Endodermal cell (in vitro differentiated cells): ENCODE data around the gene CDH13. TPM values are rescaled to one million over a fixed set of nuclear protein-coding genes. Genes with fewer than 3 reads are reported as not detected.

ENCODE experiments used
- DNase-seq: peaks from one replicate; pipeline ENCODE4 v3.0.0-alpha.2; 2017
- H3K27ac ChIP-seq: 2 replicates; pipeline ENCODE4 v1.5.1; 2013; ENCODE audit warnings: mild to moderate bottlenecking, low read depth, low read length, moderate library complexity
- H3K27me3 ChIP-seq: 2 replicates; pipeline ENCODE4 v1.6.1; 2013; ENCODE audit warnings: mild to moderate bottlenecking, low read length, moderate library complexity; ENCODE audit not compliant: insufficient read depth, control insufficient read depth, poor library complexity, severe bottlenecking
- H3K36me3 ChIP-seq: 2 replicates; pipeline ENCODE4 v1.7.0; 2013; ENCODE audit warnings: mild to moderate bottlenecking, low read length, moderate library complexity; ENCODE audit not compliant: control insufficient read depth, insufficient read depth
- H3K4me1 ChIP-seq: one replicate; pipeline ENCODE4 v1.7.0; 2013; ENCODE audit warnings: low read length; ENCODE audit not compliant: control insufficient read depth, insufficient read depth
- H3K4me3 ChIP-seq: 2 replicates; pipeline ENCODE4 v1.5.1; 2013; ENCODE audit warnings: mild to moderate bottlenecking, low read length, moderate library complexity
- H3K9ac ChIP-seq: 2 replicates; pipeline ENCODE4 v1.6.1; 2013; ENCODE audit warnings: mild to moderate bottlenecking, low read length, moderate library complexity; ENCODE audit not compliant: poor library complexity, severe bottlenecking; ENCODE audit errors: extremely low read depth
- H3K9me3 ChIP-seq: 2 replicates; pipeline ENCODE4 v1.6.1; 2013; ENCODE audit warnings: mild to moderate bottlenecking, low read length, moderate library complexity; ENCODE audit not compliant: control insufficient read depth
- H3K27ac Mint-ChIP-seq: 2 replicates; pipeline ENCODE4 v1.8.0; 2020; ENCODE audit warnings: mixed read lengths
- H3K27me3 Mint-ChIP-seq: 2 replicates; pipeline ENCODE4 v1.8.0; 2021; ENCODE audit warnings: mild to moderate bottlenecking, mixed read lengths; ENCODE audit not compliant: insufficient read depth
- H3K36me3 Mint-ChIP-seq: 2 replicates; pipeline ENCODE4 v1.8.0; 2020; ENCODE audit warnings: low read depth, mixed read lengths
- H3K4me1 Mint-ChIP-seq: 2 replicates; pipeline ENCODE4 v1.8.0; 2020; ENCODE audit warnings: mixed read lengths
- H3K4me3 Mint-ChIP-seq: 2 replicates; pipeline ENCODE4 v1.8.0; 2020; ENCODE audit warnings: mild to moderate bottlenecking, moderate library complexity, mixed read lengths
- H3K9me3 Mint-ChIP-seq: 2 replicates; pipeline ENCODE4 v1.8.0; 2020; ENCODE audit warnings: mild to moderate bottlenecking, mixed read lengths
- CTCF ChIP-seq: fragments of 200-600 bp; sonication (generic); conservative IDR thresholded peaks from 2 replicates; pipeline ENCODE4 v1.5.0; 2021; ENCODE audit warnings: antibody characterized with exemption, mild to moderate bottlenecking
- WGBS, 2 experiments: methylation state at CpG; one replicate each; pipeline versions ENCODE4 v1.1.5 to v1.1.7; 2013; ENCODE audit warnings: missing lambda C conversion rate in 2 of 2, mixed read lengths in 1 of 2; ENCODE audit not compliant: insufficient coverage in 1 of 2, insufficient read length in 1 of 2; 5-methylcytosine and 5-hydroxymethylcytosine counted together
- total RNA-seq, 2 donors: library from RNA; stranded (reverse); fragmentation: NEBNext Ultra II Directional in 1 of 2; extraction: Animal tissue kit (Norgen Biotek cat#: 25700) in 1 of 2; gene quantifications; 2 replicates in 1 of 2; 3 replicates in 1 of 2; pipeline ENCODE4 v1.2.1, GENCODE V29; 2021

The CDH13 gene
- total RNA-seq, 2 donors from 2014 or later, result 0.86 to 1.8 TPM

GRCh38 chr16:82751020-82751419 is 124.3 kb downstream of the CDH13 start:
- H3K27ac ChIP-seq, result no peak overlapping the region
- no peaks in the 10 kb centered on the region for H3K4me1 ChIP-seq
- no peak for DNase-seq
- Mint-ChIP-seq H3K4me3 (no peak overlapping the region), H3K27ac (no peak overlapping the region), H3K4me1 (peaks cover 1% of the 10 kb centered on the region), H3K27me3 (peaks cover 4% of the 10 kb centered on the region), H3K9me3 (no peaks in the 10 kb centered on the region), H3K36me3 (no peaks in the 10 kb centered on the region)
- H3K4me3 ChIP-seq, result no peak overlapping the region
- no peaks in the 10 kb centered on the region for H3K27me3 ChIP-seq
- TF ChIP-seq CTCF, result no peak
- whole genome bisulfite sequencing, 2 experiments, result 95% methylated on average over 2 of the region's 2 CpGs; no CpG with 5 or more reads in 1 of the 2 experiments
- H3K36me3 ChIP-seq, result no peaks in the 10 kb centered on the region
- H3K9me3 ChIP-seq, result no peaks in the 10 kb centered on the region
- H3K9ac ChIP-seq, result no peak overlapping the region

- Histone ChIP-seq H3K4me3 (no peak overlapping the region), H3K27ac (no peak overlapping the region), H3K27me3 (no peaks in the 10 kb centered on the region), H3K9me3 (no peaks in the 10 kb centered on the region), H3K36me3 (no peaks in the 10 kb centered on the region), H3K4me1 (no peaks in the 10 kb centered on the region), H3K9ac (no peak overlapping the region)
- Mint-ChIP-seq H3K36me3 (no peaks in the 10 kb centered on the region), H3K4me3 (no peak overlapping the region), H3K27ac (no peak overlapping the region), H3K27me3 (peaks cover 4% of the 10 kb centered on the region), H3K4me1 (peaks cover 1% of the 10 kb centered on the region), H3K9me3 (no peaks in the 10 kb centered on the region)
- TF ChIP-seq CTCF, result no peak
- DNase-seq, result no peak
- WGBS, 2 experiments, result 94 to 99% methylated on average over 4 to 5 of the region's 5 CpGs
These were observed 125.4 kb downstream of the CDH13 start for GRCh38 chr16:82752172-82752571.

GRCh38 chr16:82753821-82754220 is 127.1 kb downstream of the CDH13 start:
- no peak for DNase-seq
- H3K4me3 Mint-ChIP-seq, result no peak overlapping the region
- no peak overlapping the region for H3K9ac ChIP-seq
- no peaks in the 10 kb centered on the region for H3K9me3 Mint-ChIP-seq
- H3K4me1 ChIP-seq, result peaks cover under 1% of the 10 kb centered on the region
- no peaks in the 10 kb centered on the region for H3K27me3 ChIP-seq
- peaks cover 9% of the 10 kb centered on the region for H3K9me3 ChIP-seq
- H3K36me3 Mint-ChIP-seq, result no peaks in the 10 kb centered on the region
- H3K27me3 Mint-ChIP-seq, result peaks cover 4% of the 10 kb centered on the region
- H3K4me3 ChIP-seq, result no peak overlapping the region
- H3K27ac Mint-ChIP-seq, result no peak overlapping the region
- H3K4me1 Mint-ChIP-seq, result peaks cover 5% of the 10 kb centered on the region
- H3K27ac ChIP-seq, result no peak overlapping the region
- WGBS, 2 experiments, result 95 to 100% methylated on average over 4 of the region's 4 CpGs
- H3K36me3 ChIP-seq, result no peaks in the 10 kb centered on the region
- TF ChIP-seq CTCF, result no peak
